Measurements from ENCODE around the gene SHISAL1. TPM values are rescaled to one million over a fixed set of nuclear protein-coding genes. Genes with fewer than 3 reads are reported as not detected.

SHISAL1 gene
- total RNA-seq, 1 experiment from 2014 or later: 1.1 TPM

DNA sequence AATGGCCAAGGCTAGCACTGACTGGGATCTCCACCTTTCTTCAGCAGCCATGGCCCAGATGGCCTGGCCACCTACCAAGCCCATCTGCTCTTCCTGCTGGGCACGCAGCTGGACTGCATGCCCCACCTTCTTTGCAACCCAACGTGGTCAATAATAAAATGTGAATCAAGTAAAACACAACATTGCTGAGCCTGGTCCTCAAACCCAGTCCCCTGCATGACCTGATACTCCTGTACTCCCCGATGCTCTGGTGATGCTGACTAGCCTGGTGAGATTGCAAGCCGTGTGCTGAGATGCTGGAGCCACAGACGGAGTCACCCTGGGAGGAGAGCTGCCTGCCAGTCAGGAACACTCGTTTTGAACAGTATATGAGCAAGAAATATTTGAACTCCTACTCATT, 98.0 kb downstream of the SHISAL1 start:
- ATAC-seq: no peak
- Histone ChIP-seq H3F3A (ENCODE audit: low read length, unreplicated experiment) (no peaks in the 10 kb centered on the region), H3K27ac (ENCODE audit: low read length) (no peak overlapping the region), H3K79me2 (ENCODE audit: low read length) (no peaks in the 10 kb centered on the region), H3K27me3 (ENCODE audit: low read length) (peaks cover 6% of the 10 kb centered on the region), H2AFZ (ENCODE audit: low read length) (no peak overlapping the region), H3K4me2 (ENCODE audit: low read length) (no peak overlapping the region), H3K4me1 (ENCODE audit: insufficient read depth, low read length) (no peaks in the 10 kb centered on the region), H3K36me3 (ENCODE audit: low read depth, low read length) (no peaks in the 10 kb centered on the region), H3K9ac (ENCODE audit: low read length) (no peak overlapping the region), H3K4me3 (ENCODE audit: low read length) (no peak overlapping the region), H4K20me1 (ENCODE audit: low read length) (no peaks in the 10 kb centered on the region), H3K9me2 (replicated peaks; ENCODE audit: low read length) (no peaks in the 10 kb centered on the region), H3K9me3 (ENCODE audit: low read length) (no peaks in the 10 kb centered on the region)
- intact Hi-C loops (cut with micrococcal nuclease): no loop called here
- BruUV-seq (replicated peaks): no TSS peak
- CTCF ChIA-PET: no interaction called here
- POLR2A ChIA-PET (ENCODE audit: unreplicated experiment): no interaction called here
- DNase-seq: no peak
- TF ChIP-seq EZH2phosphoT487 (IDR thresholded peaks at IDR 0.05; ENCODE audit: borderline replicate concordance, low read length): no peak
- TF ChIP-seq, protein P1, sequence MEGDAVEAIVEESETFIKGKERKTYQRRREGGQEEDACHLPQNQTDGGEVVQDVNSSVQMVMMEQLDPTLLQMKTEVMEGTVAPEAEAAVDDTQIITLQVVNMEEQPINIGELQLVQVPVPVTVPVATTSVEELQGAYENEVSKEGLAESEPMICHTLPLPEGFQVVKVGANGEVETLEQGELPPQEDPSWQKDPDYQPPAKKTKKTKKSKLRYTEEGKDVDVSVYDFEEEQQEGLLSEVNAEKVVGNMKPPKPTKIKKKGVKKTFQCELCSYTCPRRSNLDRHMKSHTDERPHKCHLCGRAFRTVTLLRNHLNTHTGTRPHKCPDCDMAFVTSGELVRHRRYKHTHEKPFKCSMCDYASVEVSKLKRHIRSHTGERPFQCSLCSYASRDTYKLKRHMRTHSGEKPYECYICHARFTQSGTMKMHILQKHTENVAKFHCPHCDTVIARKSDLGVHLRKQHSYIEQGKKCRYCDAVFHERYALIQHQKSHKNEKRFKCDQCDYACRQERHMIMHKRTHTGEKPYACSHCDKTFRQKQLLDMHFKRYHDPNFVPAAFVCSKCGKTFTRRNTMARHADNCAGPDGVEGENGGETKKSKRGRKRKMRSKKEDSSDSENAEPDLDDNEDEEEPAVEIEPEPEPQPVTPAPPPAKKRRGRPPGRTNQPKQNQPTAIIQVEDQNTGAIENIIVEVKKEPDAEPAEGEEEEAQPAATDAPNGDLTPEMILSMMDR (conservative IDR thresholded peaks at IDR 0.05; ENCODE audit: low read depth, low read length): no peak
- no peak for TF ChIP-seq EZH2 (IDR thresholded peaks at IDR 0.05; ENCODE audit: low read length, unreplicated experiment)

DNA sequence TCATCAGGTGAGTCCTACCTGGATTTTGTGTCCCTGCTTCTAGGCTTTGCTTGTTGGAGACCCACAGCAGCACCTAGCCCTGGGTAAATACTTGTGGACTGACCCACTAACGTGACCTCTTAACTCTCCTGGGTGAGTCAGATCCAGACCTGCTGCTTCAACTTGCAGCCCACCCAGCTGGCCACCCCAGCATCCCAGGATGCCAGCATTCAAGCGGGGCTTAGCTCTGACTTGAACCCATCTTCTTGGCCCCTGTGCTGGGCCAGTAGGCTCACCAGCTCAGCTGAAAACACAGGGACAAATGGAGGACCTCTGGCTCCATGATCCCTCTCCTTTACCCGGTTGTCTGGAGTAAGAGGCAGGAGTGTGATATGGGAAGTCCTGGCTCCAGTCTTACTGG, 98.6 kb downstream of the SHISAL1 start:
- Histone ChIP-seq H3K4me3 (ENCODE audit: low read length) (no peak overlapping the region), H3K9ac (ENCODE audit: low read length) (no peak overlapping the region), H3K4me2 (ENCODE audit: low read length) (no peak overlapping the region), H3K9me2 (replicated peaks; ENCODE audit: low read length) (no peaks in the 10 kb centered on the region), H3K9me3 (ENCODE audit: low read length) (no peaks in the 10 kb centered on the region), H3K36me3 (ENCODE audit: low read depth, low read length) (no peaks in the 10 kb centered on the region), H2AFZ (ENCODE audit: low read length) (no peak overlapping the region), H3F3A (ENCODE audit: low read length, unreplicated experiment) (no peaks in the 10 kb centered on the region), H3K27ac (ENCODE audit: low read length) (no peak overlapping the region), H3K27me3 (ENCODE audit: low read length) (peaks cover 10% of the 10 kb centered on the region), H3K4me1 (ENCODE audit: insufficient read depth, low read length) (no peaks in the 10 kb centered on the region), H3K79me2 (ENCODE audit: low read length) (no peaks in the 10 kb centered on the region), H4K20me1 (ENCODE audit: low read length) (no peaks in the 10 kb centered on the region)
- POLR2A ChIA-PET (ENCODE audit: unreplicated experiment): no interaction called here
- TF ChIP-seq EZH2phosphoT487 (IDR thresholded peaks at IDR 0.05; ENCODE audit: borderline replicate concordance, low read length) (no peak), EZH2 (IDR thresholded peaks at IDR 0.05; ENCODE audit: low read length, unreplicated experiment) (no peak)
- TF ChIP-seq, protein P1 (conservative IDR thresholded peaks at IDR 0.05; ENCODE audit: low read depth, low read length): no peak
- CTCF ChIA-PET: no interaction called here
- ATAC-seq (no peak), DNase-seq (no peak)
- intact Hi-C loops (cut with micrococcal nuclease): no loop called here
- no TSS peak for BruUV-seq (replicated peaks)

DNA sequence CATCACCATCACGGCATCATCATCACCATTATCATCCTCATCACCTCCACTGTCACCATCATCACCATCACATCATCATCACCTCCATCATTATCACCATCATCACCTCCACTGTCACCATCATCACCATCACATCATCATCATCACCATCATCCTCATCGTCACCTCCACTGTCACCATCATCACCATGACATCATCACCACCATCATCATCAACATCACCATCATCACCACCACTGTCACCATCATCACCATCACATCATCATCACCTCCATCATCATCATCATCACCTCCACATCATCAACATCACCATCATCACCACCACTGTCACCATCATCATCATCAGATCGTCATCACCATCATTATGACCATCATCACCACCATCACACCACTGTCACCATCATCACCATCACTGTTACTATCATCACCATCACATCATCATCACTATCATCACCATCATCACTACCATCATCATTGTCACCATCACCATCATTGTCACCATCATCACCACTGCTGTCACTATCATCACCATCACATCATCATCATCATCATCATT, 99.2 kb downstream of the SHISAL1 start:
- H3K36me3 ChIP-seq (ENCODE audit: low read depth, low read length): no peaks in the 10 kb centered on the region
- intact Hi-C loops (cut with micrococcal nuclease): no loop called here
- H3K9ac ChIP-seq (ENCODE audit: low read length): no peak overlapping the region
- no peaks in the 10 kb centered on the region for H3K9me2 ChIP-seq (replicated peaks; ENCODE audit: low read length)
- POLR2A ChIA-PET (ENCODE audit: unreplicated experiment): no interaction called here
- H3K4me1 ChIP-seq (ENCODE audit: insufficient read depth, low read length): no peaks in the 10 kb centered on the region
- BruUV-seq (replicated peaks): no TSS peak
- TF ChIP-seq EZH2phosphoT487 (IDR thresholded peaks at IDR 0.05; ENCODE audit: borderline replicate concordance, low read length): no peak
- TF ChIP-seq, protein P1 (conservative IDR thresholded peaks at IDR 0.05; ENCODE audit: low read depth, low read length): no peak
- no peak for TF ChIP-seq EZH2 (IDR thresholded peaks at IDR 0.05; ENCODE audit: low read length, unreplicated experiment)
- no peaks in the 10 kb centered on the region for H3K9me3 ChIP-seq (ENCODE audit: low read length)
- no peaks in the 10 kb centered on the region for H4K20me1 ChIP-seq (ENCODE audit: low read length)
- H3K4me2 ChIP-seq (ENCODE audit: low read length): no peak overlapping the region
- peaks cover 15% of the 10 kb centered on the region for H3K27me3 ChIP-seq (ENCODE audit: low read length)
- ATAC-seq: no peak
- DNase-seq: no peak
- H3K79me2 ChIP-seq (ENCODE audit: low read length): no peaks in the 10 kb centered on the region
- H3F3A ChIP-seq (ENCODE audit: low read length, unreplicated experiment): no peaks in the 10 kb centered on the region
- CTCF ChIA-PET: no interaction called here
- no peak overlapping the region for H2AFZ ChIP-seq (ENCODE audit: low read length)
- no peak overlapping the region for H3K27ac ChIP-seq (ENCODE audit: low read length)
- H3K4me3 ChIP-seq (ENCODE audit: low read length): no peak overlapping the region

Measured in PC-3 (cell line).